GM12872 (cell line): ENCODE data around the gene ATP13A1.

Experiments used
- TF ChIP-seq, protein P1 (sequence below): IDR thresholded peaks from 3 replicates; pipeline ENCODE4 v1.5.1; 2011; ENCODE audit warnings: low read depth, mild to moderate bottlenecking, low read length, moderate library complexity; ENCODE audit not compliant: insufficient read depth

Gene ATP13A1

DNA sequence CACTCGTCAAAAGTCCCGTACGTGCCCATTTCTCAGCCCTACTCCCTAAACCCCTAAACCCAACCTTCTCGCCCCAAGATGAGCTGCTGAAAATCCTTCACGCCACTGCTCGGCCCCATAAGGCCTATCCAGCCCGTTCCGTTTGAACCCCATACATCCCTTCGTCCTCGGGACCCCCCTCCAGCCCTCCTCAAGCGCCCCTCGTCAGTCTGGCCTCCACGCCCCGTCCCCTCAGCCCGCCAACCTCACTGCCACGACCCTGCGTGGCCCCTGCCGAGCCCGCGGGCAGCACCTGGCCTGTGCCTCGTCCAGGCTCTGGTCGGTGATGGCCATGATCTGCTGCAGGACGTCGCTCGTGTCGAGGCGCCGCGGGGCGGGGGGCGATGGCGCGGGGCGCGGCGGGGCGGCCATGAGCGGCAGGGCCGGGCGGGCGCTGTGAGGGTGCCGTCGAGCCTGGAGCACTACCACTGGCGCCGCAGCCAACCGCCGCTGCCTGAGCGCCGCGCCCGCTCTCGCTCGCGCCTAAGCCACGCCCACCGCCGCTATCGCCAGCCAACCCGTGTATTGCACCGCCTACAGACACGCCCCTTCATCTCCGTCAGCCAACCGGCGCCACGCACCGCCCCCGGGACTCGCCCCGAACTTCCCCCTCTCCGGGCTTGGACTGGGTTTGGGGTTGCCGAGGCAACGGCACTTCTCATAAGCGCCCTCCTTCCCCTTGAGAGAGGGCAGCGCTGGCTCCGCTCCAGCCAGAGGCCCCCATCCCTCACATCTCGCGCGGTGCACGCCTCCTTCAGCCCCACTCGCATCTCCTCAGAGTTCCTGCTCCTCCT lies 45.0 kb downstream of the ATP13A1 start, which contains the start of gene PBX4:
Gene PBX4, minus strand, starts transcription at position 469 of the 833 bp plus-strand sequence. Its CDS starts 58 bp downstream, at position 411.
- TF ChIP-seq, protein P1, sequence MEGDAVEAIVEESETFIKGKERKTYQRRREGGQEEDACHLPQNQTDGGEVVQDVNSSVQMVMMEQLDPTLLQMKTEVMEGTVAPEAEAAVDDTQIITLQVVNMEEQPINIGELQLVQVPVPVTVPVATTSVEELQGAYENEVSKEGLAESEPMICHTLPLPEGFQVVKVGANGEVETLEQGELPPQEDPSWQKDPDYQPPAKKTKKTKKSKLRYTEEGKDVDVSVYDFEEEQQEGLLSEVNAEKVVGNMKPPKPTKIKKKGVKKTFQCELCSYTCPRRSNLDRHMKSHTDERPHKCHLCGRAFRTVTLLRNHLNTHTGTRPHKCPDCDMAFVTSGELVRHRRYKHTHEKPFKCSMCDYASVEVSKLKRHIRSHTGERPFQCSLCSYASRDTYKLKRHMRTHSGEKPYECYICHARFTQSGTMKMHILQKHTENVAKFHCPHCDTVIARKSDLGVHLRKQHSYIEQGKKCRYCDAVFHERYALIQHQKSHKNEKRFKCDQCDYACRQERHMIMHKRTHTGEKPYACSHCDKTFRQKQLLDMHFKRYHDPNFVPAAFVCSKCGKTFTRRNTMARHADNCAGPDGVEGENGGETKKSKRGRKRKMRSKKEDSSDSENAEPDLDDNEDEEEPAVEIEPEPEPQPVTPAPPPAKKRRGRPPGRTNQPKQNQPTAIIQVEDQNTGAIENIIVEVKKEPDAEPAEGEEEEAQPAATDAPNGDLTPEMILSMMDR, result no peak

DNA sequence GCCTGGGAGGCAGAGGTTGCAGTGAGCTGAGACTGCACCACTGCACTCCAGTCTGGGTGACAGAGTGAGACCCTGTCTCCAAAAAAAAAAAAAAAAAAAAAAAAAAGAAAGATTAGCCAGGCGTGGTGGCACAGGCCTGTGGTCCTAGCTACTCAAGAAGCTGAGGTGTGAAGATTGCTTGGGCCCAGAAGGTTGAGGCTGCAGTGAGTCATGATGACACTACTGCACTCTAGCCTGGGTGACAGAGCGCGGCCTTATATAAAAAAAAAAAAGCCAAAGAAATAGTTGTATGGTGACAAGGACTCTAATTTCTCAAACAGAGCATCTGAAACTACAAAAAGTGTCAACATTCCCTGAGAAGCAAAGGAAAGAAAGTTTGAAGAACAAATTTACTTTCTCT lies 48.4 kb downstream of the ATP13A1 start:
- TF ChIP-seq, protein P1, result no peak

DNA sequence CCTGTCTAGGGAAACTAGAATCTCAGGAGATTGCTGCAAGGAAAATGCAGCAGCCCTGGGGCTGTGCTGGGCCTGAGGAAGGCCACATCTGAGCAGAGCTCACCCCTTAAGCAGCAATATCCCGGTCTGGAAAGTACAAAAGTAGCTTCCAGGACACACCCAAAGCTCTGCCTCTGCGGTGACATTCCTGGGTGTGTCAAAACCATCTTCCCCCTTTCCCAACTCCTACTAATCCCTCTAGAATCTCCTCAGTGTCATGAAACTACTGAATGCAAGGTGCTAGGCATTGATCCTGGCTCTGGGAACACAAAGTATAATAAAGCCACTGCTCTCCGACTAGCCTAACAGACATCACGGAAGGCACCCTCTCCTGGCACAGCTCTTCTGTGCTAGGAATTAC lies 50.0 kb downstream of the ATP13A1 start:
- TF ChIP-seq, protein P1, result no peak

DNA sequence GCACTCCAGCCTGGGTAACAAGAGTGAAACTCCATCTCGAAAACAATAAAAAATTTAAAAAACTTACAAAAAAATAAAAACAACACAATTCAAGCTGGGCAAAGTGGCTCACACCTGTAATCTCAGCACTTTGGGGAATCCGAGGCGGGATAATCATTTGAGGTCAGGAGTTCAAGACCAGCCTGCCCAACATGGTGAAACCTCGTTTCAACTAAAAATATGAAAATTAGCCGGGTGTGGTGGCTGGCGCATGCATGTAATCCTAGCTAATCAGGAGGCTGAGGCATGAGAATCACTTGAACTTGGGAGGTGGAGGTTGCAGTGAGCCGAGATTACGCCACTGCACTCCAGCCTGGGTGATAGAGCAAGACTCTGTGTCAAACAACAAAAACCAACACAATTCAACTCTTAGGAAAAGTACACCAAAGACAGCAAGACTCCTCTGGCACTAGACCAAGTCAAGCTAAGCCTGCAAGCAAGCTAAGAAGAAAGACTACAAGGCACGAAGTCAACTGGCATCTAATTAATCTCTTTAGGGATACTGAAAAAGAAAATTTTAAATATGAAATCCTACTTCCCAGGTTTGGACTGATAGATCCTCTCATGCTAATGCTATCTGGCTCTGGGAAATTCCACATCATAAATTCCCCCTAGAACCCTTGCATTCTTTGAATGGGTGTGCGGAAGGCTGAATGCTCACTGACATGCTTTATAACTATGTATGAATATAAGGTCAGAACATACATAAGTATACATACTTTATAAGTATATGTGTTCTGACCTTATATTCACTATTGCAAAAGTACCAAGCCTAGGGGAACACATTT lies 52.9 kb downstream of the ATP13A1 start:
- TF ChIP-seq, protein P1, result no peak

DNA sequence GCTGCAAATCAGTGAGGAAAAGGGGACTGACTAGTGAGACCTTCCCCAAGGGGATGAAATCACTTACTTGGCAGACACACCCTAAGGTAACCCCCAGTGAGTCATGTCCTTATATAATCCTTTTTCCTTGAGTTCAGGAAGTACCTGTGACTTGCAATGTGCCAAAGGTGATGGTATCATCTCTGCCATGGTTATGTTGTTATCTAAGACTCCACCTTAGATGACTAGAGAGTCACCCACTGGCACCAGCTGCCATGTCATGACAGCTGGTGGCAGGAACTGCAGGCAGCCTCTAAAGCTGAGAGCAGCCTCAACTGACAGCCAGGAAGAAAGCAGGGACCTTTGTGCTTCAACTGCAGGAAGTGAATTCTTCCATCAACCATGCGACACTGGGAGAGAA lies 57.5 kb downstream of the ATP13A1 start:
- TF ChIP-seq, protein P1, result no peak

DNA sequence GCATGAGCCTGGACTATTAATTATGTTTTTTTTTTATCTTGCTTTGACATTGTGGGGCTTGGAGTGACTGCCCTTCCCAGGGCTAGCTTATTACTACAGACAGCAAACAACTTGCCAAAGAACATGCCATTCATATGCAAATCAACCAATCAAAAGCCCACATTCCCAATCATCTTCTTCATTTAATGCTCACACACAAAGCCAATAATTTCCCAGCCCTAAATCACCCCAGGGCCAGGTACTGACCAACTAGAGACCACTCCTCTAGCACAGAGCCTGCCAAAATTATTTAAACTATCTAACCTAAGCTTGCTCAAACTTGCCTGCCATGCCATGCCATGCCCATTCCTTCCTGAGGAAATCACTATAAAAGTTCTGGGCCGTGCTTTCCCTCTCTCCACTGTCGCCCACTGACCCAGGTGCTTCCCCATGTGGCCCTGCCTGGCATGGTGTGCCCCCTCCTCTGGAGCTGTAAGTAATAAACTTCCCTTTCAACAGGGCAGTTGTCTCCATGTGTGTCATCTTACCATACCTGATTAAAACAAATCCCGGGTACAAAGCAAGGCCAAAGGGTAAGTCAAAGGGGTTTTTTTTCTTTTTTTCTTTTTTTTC lies 60.7 kb downstream of the ATP13A1 start:
- TF ChIP-seq, protein P1, result no peak

DNA sequence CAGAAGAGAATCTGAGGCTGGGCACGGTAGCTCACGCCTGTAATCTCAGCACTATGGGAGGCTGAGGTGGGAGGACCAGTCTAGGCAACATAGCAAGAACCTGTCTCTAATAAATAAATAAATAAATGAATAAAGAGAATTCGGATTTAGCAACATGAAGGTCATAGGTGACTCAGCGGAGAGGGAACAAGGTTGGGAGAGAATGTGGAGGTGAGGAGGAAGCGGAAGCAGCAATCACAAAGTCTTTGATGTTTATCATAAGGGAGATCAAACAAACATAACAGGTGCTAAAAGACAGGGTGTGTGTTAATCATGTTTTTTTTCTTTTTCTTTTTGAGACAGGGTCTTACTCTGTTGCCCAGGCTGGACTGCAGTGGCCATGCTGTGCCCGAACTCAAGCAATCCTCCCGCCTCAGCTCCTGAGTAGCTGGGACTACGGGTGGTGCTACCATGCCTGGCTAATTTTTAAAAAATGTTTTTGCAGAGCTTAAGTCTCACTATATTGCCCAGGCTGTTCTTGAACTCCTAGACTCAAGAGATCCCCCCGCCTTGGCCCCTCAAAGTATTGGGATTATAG lies 61.3 kb downstream of the ATP13A1 start:
- TF ChIP-seq, protein P1, result no peak
